ENCODE data around the gene ERG. TPM values are rescaled to one million over a fixed set of nuclear protein-coding genes. Genes with fewer than 3 reads are reported as not detected.

ERG gene
- polyA plus RNA-seq, 1 donor from 2014 or later, result not detected

GRCh38 chr21:38454161-38454560, 44.1 kb downstream of the ERG start:
- no peaks in the 10 kb centered on the region for H3K9me3 ChIP-seq (ENCODE audit: low read length)
- H4K20me1 ChIP-seq (ENCODE audit: insufficient read depth), result no peaks in the 10 kb centered on the region
- H3K79me2 ChIP-seq (replicated peaks; ENCODE audit: insufficient read depth, low read length), result no peaks in the 10 kb centered on the region
- H3K27me3 ChIP-seq (ENCODE audit: insufficient read depth, low read depth, low read length), result no peaks in the 10 kb centered on the region
- H3K4me3 ChIP-seq (ENCODE audit: low read length), result no peak overlapping the region
- no peaks in the 10 kb centered on the region for H3F3A ChIP-seq (ENCODE audit: insufficient read depth, low read length, poor library complexity, severe bottlenecking)
- no peak overlapping the region for H3K9ac ChIP-seq (ENCODE audit: low read length)
- H3K36me3 ChIP-seq (ENCODE audit: insufficient read depth, low read length), result no peaks in the 10 kb centered on the region
- H3K27ac ChIP-seq (ENCODE audit: low read length), result no peak overlapping the region
- TF ChIP-seq EZH2 (IDR thresholded peaks at IDR 0.05; ENCODE audit: borderline replicate concordance, insufficient read depth, low read length, poor library complexity, severe bottlenecking) (no peak), RAD21 (conservative IDR thresholded peaks at IDR 0.05) (no peak), POLR2AphosphoS5 (IDR thresholded peaks at IDR 0.05) (no peak), EP300 (conservative IDR thresholded peaks at IDR 0.05; ENCODE audit: poor library complexity, severe bottlenecking) (no peak), MXI1 (conservative IDR thresholded peaks at IDR 0.05; ENCODE audit: poor library complexity, severe bottlenecking) (no peak), TAF1 (IDR thresholded peaks at IDR 0.05; ENCODE audit: low read depth) (no peak)
- TF ChIP-seq, protein P1, sequence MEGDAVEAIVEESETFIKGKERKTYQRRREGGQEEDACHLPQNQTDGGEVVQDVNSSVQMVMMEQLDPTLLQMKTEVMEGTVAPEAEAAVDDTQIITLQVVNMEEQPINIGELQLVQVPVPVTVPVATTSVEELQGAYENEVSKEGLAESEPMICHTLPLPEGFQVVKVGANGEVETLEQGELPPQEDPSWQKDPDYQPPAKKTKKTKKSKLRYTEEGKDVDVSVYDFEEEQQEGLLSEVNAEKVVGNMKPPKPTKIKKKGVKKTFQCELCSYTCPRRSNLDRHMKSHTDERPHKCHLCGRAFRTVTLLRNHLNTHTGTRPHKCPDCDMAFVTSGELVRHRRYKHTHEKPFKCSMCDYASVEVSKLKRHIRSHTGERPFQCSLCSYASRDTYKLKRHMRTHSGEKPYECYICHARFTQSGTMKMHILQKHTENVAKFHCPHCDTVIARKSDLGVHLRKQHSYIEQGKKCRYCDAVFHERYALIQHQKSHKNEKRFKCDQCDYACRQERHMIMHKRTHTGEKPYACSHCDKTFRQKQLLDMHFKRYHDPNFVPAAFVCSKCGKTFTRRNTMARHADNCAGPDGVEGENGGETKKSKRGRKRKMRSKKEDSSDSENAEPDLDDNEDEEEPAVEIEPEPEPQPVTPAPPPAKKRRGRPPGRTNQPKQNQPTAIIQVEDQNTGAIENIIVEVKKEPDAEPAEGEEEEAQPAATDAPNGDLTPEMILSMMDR (IDR thresholded peaks at IDR 0.05; ENCODE audit: poor library complexity, severe bottlenecking), result no peak
- no peak overlapping the region for H2AFZ ChIP-seq (ENCODE audit: low read depth, low read length)
- no peak overlapping the region for H3K4me2 ChIP-seq (ENCODE audit: low read length)
- no peaks in the 10 kb centered on the region for H3K9me2 ChIP-seq (ENCODE audit: insufficient read depth, low read length)

DNA sequence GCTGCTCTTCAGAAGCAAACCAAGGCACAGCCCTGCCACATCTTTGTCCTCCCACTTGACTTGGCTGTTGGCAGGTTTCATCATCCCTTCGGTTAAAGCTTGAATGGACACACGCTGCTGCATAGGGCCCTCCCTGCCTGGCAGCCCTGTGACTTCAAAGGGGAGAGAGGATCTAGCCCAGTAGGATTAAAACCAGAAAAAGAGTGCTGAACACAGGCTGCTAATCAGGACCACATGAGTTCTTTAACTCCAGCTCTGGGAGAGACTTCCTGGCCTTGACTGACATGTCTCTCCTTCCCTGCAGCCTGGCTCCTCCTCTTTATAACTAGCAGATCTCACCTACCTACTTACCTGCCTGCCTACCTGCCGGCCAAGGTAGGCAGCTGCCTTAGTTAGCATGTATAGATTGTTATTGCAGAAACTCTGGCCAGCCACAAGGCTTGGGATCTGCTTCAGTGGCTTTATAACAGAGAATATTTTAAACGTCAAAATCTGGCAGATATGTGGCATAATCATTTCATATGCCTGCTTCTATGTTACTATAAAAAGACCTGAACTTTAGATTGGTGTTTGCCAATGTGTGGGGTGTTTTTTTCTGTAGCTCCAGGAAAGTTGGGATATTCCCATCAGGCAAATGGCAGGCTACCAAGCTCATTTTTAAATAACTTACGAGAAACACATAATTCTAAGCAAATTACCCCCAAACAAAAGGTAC, 49.4 kb downstream of the ERG start:
- H3F3A ChIP-seq (ENCODE audit: insufficient read depth, low read length, poor library complexity, severe bottlenecking), result no peaks in the 10 kb centered on the region
- H4K20me1 ChIP-seq (ENCODE audit: insufficient read depth), result no peaks in the 10 kb centered on the region
- H3K4me3 ChIP-seq (ENCODE audit: low read length), result no peak overlapping the region
- no peaks in the 10 kb centered on the region for H3K9me3 ChIP-seq (ENCODE audit: low read length)
- no peak overlapping the region for H3K27ac ChIP-seq (ENCODE audit: low read length)
- no peaks in the 10 kb centered on the region for H3K79me2 ChIP-seq (replicated peaks; ENCODE audit: insufficient read depth, low read length)
- H3K9me2 ChIP-seq (ENCODE audit: insufficient read depth, low read length), result no peaks in the 10 kb centered on the region
- no peak overlapping the region for H3K4me2 ChIP-seq (ENCODE audit: low read length)
- H2AFZ ChIP-seq (ENCODE audit: low read depth, low read length), result no peak overlapping the region
- no peaks in the 10 kb centered on the region for H3K36me3 ChIP-seq (ENCODE audit: insufficient read depth, low read length)
- no peaks in the 10 kb centered on the region for H3K27me3 ChIP-seq (ENCODE audit: insufficient read depth, low read depth, low read length)
- H3K9ac ChIP-seq (ENCODE audit: low read length), result no peak overlapping the region
- TF ChIP-seq EZH2 (IDR thresholded peaks at IDR 0.05; ENCODE audit: borderline replicate concordance, insufficient read depth, low read length, poor library complexity, severe bottlenecking), result no peak
- TF ChIP-seq POLR2AphosphoS5 (IDR thresholded peaks at IDR 0.05), result no peak
- TF ChIP-seq, protein P1 (IDR thresholded peaks at IDR 0.05; ENCODE audit: poor library complexity, severe bottlenecking), result no peak
- TF ChIP-seq TAF1 (IDR thresholded peaks at IDR 0.05; ENCODE audit: low read depth), result no peak
- TF ChIP-seq MXI1 (conservative IDR thresholded peaks at IDR 0.05; ENCODE audit: poor library complexity, severe bottlenecking), result no peak
- TF ChIP-seq SMC3 (conservative IDR thresholded peaks at IDR 0.05; ENCODE audit: poor library complexity), result no peak
- no peak for TF ChIP-seq RAD21 (conservative IDR thresholded peaks at IDR 0.05)
- no peak for TF ChIP-seq EP300 (conservative IDR thresholded peaks at IDR 0.05; ENCODE audit: poor library complexity, severe bottlenecking)
- TF ChIP-seq, protein P2, sequence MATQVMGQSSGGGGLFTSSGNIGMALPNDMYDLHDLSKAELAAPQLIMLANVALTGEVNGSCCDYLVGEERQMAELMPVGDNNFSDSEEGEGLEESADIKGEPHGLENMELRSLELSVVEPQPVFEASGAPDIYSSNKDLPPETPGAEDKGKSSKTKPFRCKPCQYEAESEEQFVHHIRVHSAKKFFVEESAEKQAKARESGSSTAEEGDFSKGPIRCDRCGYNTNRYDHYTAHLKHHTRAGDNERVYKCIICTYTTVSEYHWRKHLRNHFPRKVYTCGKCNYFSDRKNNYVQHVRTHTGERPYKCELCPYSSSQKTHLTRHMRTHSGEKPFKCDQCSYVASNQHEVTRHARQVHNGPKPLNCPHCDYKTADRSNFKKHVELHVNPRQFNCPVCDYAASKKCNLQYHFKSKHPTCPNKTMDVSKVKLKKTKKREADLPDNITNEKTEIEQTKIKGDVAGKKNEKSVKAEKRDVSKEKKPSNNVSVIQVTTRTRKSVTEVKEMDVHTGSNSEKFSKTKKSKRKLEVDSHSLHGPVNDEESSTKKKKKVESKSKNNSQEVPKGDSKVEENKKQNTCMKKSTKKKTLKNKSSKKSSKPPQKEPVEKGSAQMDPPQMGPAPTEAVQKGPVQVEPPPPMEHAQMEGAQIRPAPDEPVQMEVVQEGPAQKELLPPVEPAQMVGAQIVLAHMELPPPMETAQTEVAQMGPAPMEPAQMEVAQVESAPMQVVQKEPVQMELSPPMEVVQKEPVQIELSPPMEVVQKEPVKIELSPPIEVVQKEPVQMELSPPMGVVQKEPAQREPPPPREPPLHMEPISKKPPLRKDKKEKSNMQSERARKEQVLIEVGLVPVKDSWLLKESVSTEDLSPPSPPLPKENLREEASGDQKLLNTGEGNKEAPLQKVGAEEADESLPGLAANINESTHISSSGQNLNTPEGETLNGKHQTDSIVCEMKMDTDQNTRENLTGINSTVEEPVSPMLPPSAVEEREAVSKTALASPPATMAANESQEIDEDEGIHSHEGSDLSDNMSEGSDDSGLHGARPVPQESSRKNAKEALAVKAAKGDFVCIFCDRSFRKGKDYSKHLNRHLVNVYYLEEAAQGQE (IDR thresholded peaks at IDR 0.05; ENCODE audit: borderline replicate concordance), result no peak
